SK-N-SH (cell line): ENCODE results near the gene UQCR10. TPM values are rescaled to one million over a fixed set of nuclear protein-coding genes. Genes with fewer than 3 reads are reported as not detected.

Source experiments
- CTCF ChIA-PET: fragments of 300-600, 350-600 bp; formaldehyde crosslinking; extraction: SDS; loops from one replicate; lab custom pipeline; 2021; lab: Yijun Ruan, JAX
- POLR2A ChIA-PET: fragments of 350-600 bp; sonication (Branson Sonifier 250); formaldehyde crosslinking; extraction: SDS; loops from one replicate; lab custom pipeline; 2020; ENCODE audit warnings: antibody characterized with exemption, inconsistent platforms; lab: Yijun Ruan, JAX
- DNase-seq: peaks from one replicate; pipeline ENCODE4 v3.0.0; 2012
- H2AFZ ChIP-seq: fragments of 200-600 bp; sonication (generic); 2 replicates; pipeline ENCODE4 v1.8.1; 2016; ENCODE audit warnings: antibody characterized with exemption, mild to moderate bottlenecking, low read depth
- H3F3A ChIP-seq: fragments of 200-600 bp; sonication (generic); replicated peaks from 2 replicates; pipeline ENCODE3; 2016; ENCODE audit warnings: antibody characterized with exemption, mild to moderate bottlenecking; ENCODE audit not compliant: insufficient read depth
- H3K27ac ChIP-seq, 2 experiments: fragments of 200-500 bp in 1 of 2; fragments of 200-600 bp in 1 of 2; sonication (Bioruptor generic) in 1 of 2; sonication (generic), shearing (Covaris generic) in 1 of 2; 2 replicates each; pipeline versions ENCODE4 v1.5.1 to v1.6.1; 2014 to 2016; ENCODE audit warnings: low read depth in 2 of 2, inconsistent platforms in 1 of 2, low read length in 1 of 2, mild to moderate bottlenecking in 1 of 2, mixed read lengths in 1 of 2
- H3K27me3 ChIP-seq: fragments of 200-600 bp; sonication (generic), shearing (Covaris generic); 2 replicates; pipeline ENCODE4 v1.6.1; 2016; ENCODE audit warnings: mixed run types; ENCODE audit not compliant: insufficient read depth
- H3K36me3 ChIP-seq, 2 experiments: fragments of 200-500 bp in 1 of 2; fragments of 200-600 bp in 1 of 2; sonication (Bioruptor generic) in 1 of 2; sonication (generic) in 1 of 2; replicated peaks in 1 of 2; 2 replicates each; pipeline versions ENCODE3 to v1.5.1; 2014 to 2016; ENCODE audit warnings: low read length in 1 of 2, mild to moderate bottlenecking in 1 of 2; ENCODE audit not compliant: insufficient read depth in 2 of 2, control insufficient read depth in 1 of 2
- H3K4me1 ChIP-seq, 2 experiments: fragments of 200-500 bp in 1 of 2; fragments of 200-600 bp in 1 of 2; sonication (Bioruptor generic) in 1 of 2; sonication (generic), shearing (Covaris generic) in 1 of 2; 2 replicates each; pipeline versions ENCODE4 v1.5.1 to v1.6.1; 2014 to 2016; ENCODE audit warnings: low read depth in 1 of 2, low read length in 1 of 2, mixed run types in 1 of 2; ENCODE audit not compliant: insufficient read depth in 2 of 2, control insufficient read depth in 1 of 2
- H3K4me2 ChIP-seq: fragments of 200-600 bp; sonication (generic), shearing (Covaris generic); 2 replicates; pipeline ENCODE4 v1.6.1; 2017; ENCODE audit warnings: mixed run types
- H3K4me3 ChIP-seq, 2 experiments: fragments of 200-500 bp in 1 of 2; fragments of 200-600 bp in 1 of 2; sonication (Bioruptor generic) in 1 of 2; sonication (generic), shearing (Covaris generic) in 1 of 2; 2 replicates each; pipeline versions ENCODE4 v1.5.1 to v1.8.1; 2014 to 2016; ENCODE audit warnings: low read depth in 2 of 2, inconsistent platforms in 1 of 2, low read length in 1 of 2, mild to moderate bottlenecking in 1 of 2, mixed read lengths in 1 of 2, moderate library complexity in 1 of 2
- H3K79me2 ChIP-seq: fragments of 200-600 bp; sonication (generic); 2 replicates; pipeline ENCODE4 v1.8.1; 2017; ENCODE audit warnings: mild to moderate bottlenecking; ENCODE audit not compliant: insufficient read depth
- H3K9ac ChIP-seq: fragments of 200-600 bp; sonication (generic); 2 replicates; pipeline ENCODE4 v1.6.1; 2017; ENCODE audit warnings: mixed run types
- H3K9me2 ChIP-seq: fragments of 200-600 bp; sonication (generic); 2 replicates; pipeline ENCODE4 v1.6.1; 2017; ENCODE audit warnings: mixed run types
- H3K9me3 ChIP-seq: fragments of 200-600 bp; sonication (generic); 2 replicates; pipeline ENCODE4 v1.6.1; 2017; ENCODE audit warnings: mixed run types, mild to moderate bottlenecking, moderate library complexity
- H4K20me1 ChIP-seq: fragments of 200-600 bp; sonication (generic); 2 replicates; pipeline ENCODE4 v1.6.1; 2017; ENCODE audit warnings: mild to moderate bottlenecking, mixed run types; ENCODE audit not compliant: insufficient read depth
- CHD2 ChIP-seq: fragments of 150-350 bp; IDR thresholded peaks from 2 replicates; pipeline ENCODE4 v1.6.1; 2018; ENCODE audit warnings: low read length; ENCODE audit not compliant: partially characterized antibody
- EZH2phosphoT487 ChIP-seq: fragments of 200-600 bp; sonication (generic); IDR thresholded peaks from 2 replicates; pipeline ENCODE4 v1.6.1; 2017; ENCODE audit warnings: low read depth, mixed run types, mild to moderate bottlenecking, antibody characterized with exemption, moderate library complexity, borderline replicate concordance
- FOSL2 ChIP-seq: IDR thresholded peaks from 2 replicates; pipeline ENCODE4 v1.4.0; 2012; ENCODE audit warnings: low read depth, mild to moderate bottlenecking, moderate library complexity, borderline replicate concordance
- FOXM1 ChIP-seq: IDR thresholded peaks from 2 replicates; pipeline ENCODE4 v1.4.0; 2012; ENCODE audit warnings: low read depth, mild to moderate bottlenecking
- MEF2A ChIP-seq: IDR thresholded peaks from 2 replicates; pipeline ENCODE4 v1.4.0; 2012; ENCODE audit warnings: low read depth, borderline replicate concordance
- NFIC ChIP-seq: IDR thresholded peaks from 2 replicates; pipeline ENCODE4 v1.4.0; 2012; ENCODE audit warnings: borderline replicate concordance
- NRF1 ChIP-seq: IDR thresholded peaks from 2 replicates; pipeline ENCODE4 v1.6.1; 2012; ENCODE audit warnings: low read depth, mild to moderate bottlenecking, low read length
- POLR2AphosphoS5 ChIP-seq: IDR thresholded peaks from 2 replicates; pipeline ENCODE4 v1.6.1; 2012; ENCODE audit warnings: low read depth, low read length
- RAD21 ChIP-seq: IDR thresholded peaks from 2 replicates; pipeline ENCODE4 v1.6.1; 2012; ENCODE audit warnings: mild to moderate bottlenecking, low read length
- RFX5 ChIP-seq: IDR thresholded peaks from 2 replicates; pipeline ENCODE4 v1.6.1; 2012; ENCODE audit warnings: mild to moderate bottlenecking, improper control_type of control experiment, low read length
- SIN3A ChIP-seq: IDR thresholded peaks from 2 replicates; pipeline ENCODE4 v1.6.1; 2012; ENCODE audit warnings: low read depth, mild to moderate bottlenecking, low read length, moderate library complexity, borderline replicate concordance
- TAF1 ChIP-seq: IDR thresholded peaks from 2 replicates; pipeline ENCODE4 v1.6.1; 2012; ENCODE audit warnings: low read depth, mild to moderate bottlenecking, low read length, moderate library complexity, borderline replicate concordance
- TCF12 ChIP-seq: IDR thresholded peaks from 2 replicates; pipeline ENCODE4 v1.4.0; 2012
- TEAD4 ChIP-seq: IDR thresholded peaks from 2 replicates; pipeline ENCODE4 v1.4.0; 2012; ENCODE audit warnings: mild to moderate bottlenecking, borderline replicate concordance; ENCODE audit not compliant: insufficient read depth
- YY1 ChIP-seq: IDR thresholded peaks from 2 replicates; pipeline ENCODE4 v1.4.0; 2012; ENCODE audit warnings: low read depth, mild to moderate bottlenecking
- WGBS: methylation state at CpG from one replicate; pipeline ENCODE4 v1.1.6; 2017; ENCODE audit warnings: low lambda C conversion rate; 5-methylcytosine and 5-hydroxymethylcytosine counted together
- polyA plus RNA-seq, 3 experiments: library from polyadenylated mRNA; depleted of rRNA; stranded (reverse); fragments of >200 nt; gene quantifications; 2 replicates each; pipeline ENCODE4 v1.2.3, GENCODE V29; 2012
- TF ChIP-seq, protein P1 (sequence below): fragments of 200-600 bp; sonication (generic); IDR thresholded peaks from 2 replicates; pipeline ENCODE4 v1.6.1; 2017; ENCODE audit warnings: antibody characterized with exemption, mild to moderate bottlenecking, moderate library complexity
- TF ChIP-seq, protein P2 (sequence below): IDR thresholded peaks from 2 replicates; pipeline ENCODE4; 2012
- TF ChIP-seq, protein P3 (sequence below): IDR thresholded peaks from 2 replicates; pipeline ENCODE4 v1.4.0; 2012; ENCODE audit warnings: low read depth, borderline replicate concordance
- TF ChIP-seq, protein P4 (sequence below): fragments of 150-350 bp; IDR thresholded peaks from 2 replicates; pipeline ENCODE4 v1.6.1; 2016; ENCODE audit warnings: mild to moderate bottlenecking, low read depth, low read length
- TF ChIP-seq, protein P5 (sequence below): IDR thresholded peaks from 2 replicates; pipeline ENCODE4 v1.4.0; 2012; ENCODE audit warnings: low read depth
- TF ChIP-seq, protein P6 (sequence below): IDR thresholded peaks from 2 replicates; pipeline ENCODE4 v1.4.0; 2012; ENCODE audit warnings: low read depth, borderline replicate concordance

UQCR10 gene
- 229 and 248 TPM in 2 replicates for polyA plus RNA-seq (2012; rRNA removed)
- polyA plus RNA-seq (2012; cell fraction: cytosol; rRNA removed): 183 and 224 TPM in 2 replicates
- polyA plus RNA-seq (2012; cell fraction: nucleus; rRNA removed): 70.0 and 99.9 TPM in 2 replicates

DNA sequence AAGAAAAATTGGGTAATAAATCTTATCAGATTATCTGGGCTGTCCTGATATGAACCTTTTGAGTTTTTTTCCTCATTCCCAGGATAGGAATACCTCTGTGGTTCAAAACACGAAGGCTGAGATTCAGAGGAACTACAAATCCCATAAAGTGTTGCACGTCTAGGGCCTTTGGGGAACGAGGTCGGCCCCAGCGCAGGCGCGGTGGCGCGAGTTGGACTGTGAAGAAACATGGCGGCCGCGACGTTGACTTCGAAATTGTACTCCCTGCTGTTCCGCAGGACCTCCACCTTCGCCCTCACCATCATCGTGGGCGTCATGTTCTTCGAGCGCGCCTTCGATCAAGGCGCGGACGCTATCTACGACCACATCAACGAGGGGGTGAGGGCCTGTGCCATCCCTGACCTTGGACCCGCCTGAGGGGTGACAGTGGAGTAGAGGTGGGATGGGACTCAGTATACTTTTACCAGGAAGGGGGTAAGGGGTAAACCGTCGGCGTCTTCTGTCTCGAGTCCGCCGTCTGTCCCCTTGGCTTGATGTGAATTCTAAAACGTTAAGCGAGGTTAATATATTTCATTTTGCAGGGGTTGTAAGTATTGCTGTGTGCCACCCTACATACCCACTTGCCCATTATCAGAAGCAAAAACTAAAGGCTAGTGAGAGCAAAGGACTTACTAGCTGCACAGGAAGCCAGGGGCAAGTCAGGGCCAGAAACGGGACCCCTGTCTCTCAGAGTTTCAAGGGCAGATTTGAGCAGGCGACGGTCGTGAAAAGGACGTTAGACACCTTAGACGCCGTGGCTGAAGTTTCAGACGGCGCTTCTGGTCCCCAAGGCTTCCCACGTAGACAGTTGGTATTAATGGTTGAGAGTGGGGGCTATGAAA lies at the start of gene UQCR10:
TSS of gene UQCR10 (plus strand) at position 199 of the 881 bp plus-strand sequence. CDS start at position 229, 30 bp downstream.
- H3K4me3 ChIP-seq: peak within 1 kb of the TSS; percentile 84 to 89
- peak; percentile 90 for DNase-seq
- H3K9me3 ChIP-seq: no peaks in the 10 kb centered on the region
- no peaks in the 10 kb centered on the region for H4K20me1 ChIP-seq
- peaks cover 0 to 15% of the 10 kb centered on the region in 2 experiments; a peak in 2 of 4 replicates for H3K4me1 ChIP-seq
- H3K27ac ChIP-seq: peak within 1 kb of the TSS; percentile 73 to 88
- WGBS: 4% methylated on average over 40 of the region's 46 CpGs
- no peaks in the 10 kb centered on the region for H3K27me3 ChIP-seq
- H3K9ac ChIP-seq: peak within 1 kb of the TSS; percentile 91
- H3K79me2 ChIP-seq: peaks cover 47% of the 10 kb centered on the region
- peaks cover 5% of the 10 kb centered on the region for H3F3A ChIP-seq
- ChIA-PET POLR2A (interaction anchor here (0.7 to 1.2 kb wide), 5 partner anchors 14 to 78 kb away, joined by 3 to 4 read pairs (median 3); partner anchors contain the start of gene ASCC2), CTCF (interaction anchor here (1.2 to 1.3 kb wide), 2 partner anchors 25 to 52 kb away, joined by 3 to 4 read pairs; no protein-coding TSS in a partner anchor)
- no peaks in the 10 kb centered on the region for H3K9me2 ChIP-seq
- TF ChIP-seq RAD21 (no peak), FOXM1 (no peak), YY1 (peak; percentile 95), RFX5 (no peak), NFIC (no peak), FOSL2 (no peak), CHD2 (peak; percentile 4), NRF1 (peak; percentile 92), TEAD4 (no peak), TCF12 (no peak), POLR2AphosphoS5 (peak; percentile 82), TAF1 (peak; percentile 91), EZH2phosphoT487 (no peak), MEF2A (no peak), SIN3A (no peak)
- TF ChIP-seq, protein P1, sequence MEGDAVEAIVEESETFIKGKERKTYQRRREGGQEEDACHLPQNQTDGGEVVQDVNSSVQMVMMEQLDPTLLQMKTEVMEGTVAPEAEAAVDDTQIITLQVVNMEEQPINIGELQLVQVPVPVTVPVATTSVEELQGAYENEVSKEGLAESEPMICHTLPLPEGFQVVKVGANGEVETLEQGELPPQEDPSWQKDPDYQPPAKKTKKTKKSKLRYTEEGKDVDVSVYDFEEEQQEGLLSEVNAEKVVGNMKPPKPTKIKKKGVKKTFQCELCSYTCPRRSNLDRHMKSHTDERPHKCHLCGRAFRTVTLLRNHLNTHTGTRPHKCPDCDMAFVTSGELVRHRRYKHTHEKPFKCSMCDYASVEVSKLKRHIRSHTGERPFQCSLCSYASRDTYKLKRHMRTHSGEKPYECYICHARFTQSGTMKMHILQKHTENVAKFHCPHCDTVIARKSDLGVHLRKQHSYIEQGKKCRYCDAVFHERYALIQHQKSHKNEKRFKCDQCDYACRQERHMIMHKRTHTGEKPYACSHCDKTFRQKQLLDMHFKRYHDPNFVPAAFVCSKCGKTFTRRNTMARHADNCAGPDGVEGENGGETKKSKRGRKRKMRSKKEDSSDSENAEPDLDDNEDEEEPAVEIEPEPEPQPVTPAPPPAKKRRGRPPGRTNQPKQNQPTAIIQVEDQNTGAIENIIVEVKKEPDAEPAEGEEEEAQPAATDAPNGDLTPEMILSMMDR: no peak
- TF ChIP-seq, protein P2, sequence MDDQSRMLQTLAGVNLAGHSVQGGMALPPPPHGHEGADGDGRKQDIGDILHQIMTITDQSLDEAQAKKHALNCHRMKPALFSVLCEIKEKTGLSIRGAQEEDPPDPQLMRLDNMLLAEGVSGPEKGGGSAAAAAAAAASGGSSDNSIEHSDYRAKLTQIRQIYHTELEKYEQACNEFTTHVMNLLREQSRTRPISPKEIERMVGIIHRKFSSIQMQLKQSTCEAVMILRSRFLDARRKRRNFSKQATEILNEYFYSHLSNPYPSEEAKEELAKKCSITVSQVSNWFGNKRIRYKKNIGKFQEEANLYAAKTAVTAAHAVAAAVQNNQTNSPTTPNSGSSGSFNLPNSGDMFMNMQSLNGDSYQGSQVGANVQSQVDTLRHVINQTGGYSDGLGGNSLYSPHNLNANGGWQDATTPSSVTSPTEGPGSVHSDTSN: no peak
- TF ChIP-seq, protein P3, sequence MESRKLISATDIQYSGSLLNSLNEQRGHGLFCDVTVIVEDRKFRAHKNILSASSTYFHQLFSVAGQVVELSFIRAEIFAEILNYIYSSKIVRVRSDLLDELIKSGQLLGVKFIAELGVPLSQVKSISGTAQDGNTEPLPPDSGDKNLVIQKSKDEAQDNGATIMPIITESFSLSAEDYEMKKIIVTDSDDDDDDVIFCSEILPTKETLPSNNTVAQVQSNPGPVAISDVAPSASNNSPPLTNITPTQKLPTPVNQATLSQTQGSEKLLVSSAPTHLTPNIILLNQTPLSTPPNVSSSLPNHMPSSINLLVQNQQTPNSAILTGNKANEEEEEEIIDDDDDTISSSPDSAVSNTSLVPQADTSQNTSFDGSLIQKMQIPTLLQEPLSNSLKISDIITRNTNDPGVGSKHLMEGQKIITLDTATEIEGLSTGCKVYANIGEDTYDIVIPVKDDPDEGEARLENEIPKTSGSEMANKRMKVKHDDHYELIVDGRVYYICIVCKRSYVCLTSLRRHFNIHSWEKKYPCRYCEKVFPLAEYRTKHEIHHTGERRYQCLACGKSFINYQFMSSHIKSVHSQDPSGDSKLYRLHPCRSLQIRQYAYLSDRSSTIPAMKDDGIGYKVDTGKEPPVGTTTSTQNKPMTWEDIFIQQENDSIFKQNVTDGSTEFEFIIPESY: no peak
- TF ChIP-seq, protein P4, sequence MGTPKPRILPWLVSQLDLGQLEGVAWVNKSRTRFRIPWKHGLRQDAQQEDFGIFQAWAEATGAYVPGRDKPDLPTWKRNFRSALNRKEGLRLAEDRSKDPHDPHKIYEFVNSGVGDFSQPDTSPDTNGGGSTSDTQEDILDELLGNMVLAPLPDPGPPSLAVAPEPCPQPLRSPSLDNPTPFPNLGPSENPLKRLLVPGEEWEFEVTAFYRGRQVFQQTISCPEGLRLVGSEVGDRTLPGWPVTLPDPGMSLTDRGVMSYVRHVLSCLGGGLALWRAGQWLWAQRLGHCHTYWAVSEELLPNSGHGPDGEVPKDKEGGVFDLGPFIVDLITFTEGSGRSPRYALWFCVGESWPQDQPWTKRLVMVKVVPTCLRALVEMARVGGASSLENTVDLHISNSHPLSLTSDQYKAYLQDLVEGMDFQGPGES: no peak
- TF ChIP-seq, protein P5, sequence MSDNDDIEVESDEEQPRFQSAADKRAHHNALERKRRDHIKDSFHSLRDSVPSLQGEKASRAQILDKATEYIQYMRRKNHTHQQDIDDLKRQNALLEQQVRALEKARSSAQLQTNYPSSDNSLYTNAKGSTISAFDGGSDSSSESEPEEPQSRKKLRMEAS: 0 out of 2 replicates have a peak, but pooled peaks have one; percentile 7
- TF ChIP-seq, protein P6, sequence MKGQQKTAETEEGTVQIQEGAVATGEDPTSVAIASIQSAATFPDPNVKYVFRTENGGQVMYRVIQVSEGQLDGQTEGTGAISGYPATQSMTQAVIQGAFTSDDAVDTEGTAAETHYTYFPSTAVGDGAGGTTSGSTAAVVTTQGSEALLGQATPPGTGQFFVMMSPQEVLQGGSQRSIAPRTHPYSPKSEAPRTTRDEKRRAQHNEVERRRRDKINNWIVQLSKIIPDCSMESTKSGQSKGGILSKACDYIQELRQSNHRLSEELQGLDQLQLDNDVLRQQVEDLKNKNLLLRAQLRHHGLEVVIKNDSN: no peak
- H3K36me3 ChIP-seq: peaks cover 10 to 25% of the 10 kb centered on the region in 2 experiments
- H2AFZ ChIP-seq: peak within 1 kb of the TSS; percentile 80
- peak within 1 kb of the TSS; percentile 92 for H3K4me2 ChIP-seq
